NCI-H524 (cell line): ENCODE data around the gene LRRC58.
"Not testable (repeated sequence)": the region's sequence is repeated elsewhere in the genome, so short reads cannot be mapped to it uniquely, and the experiment has no call there.

Experiments used
- DNase-seq, 2 experiments: peaks; one replicate each; lab custom pipeline; 2025; lab: John Stamatoyannopoulos, UW

LRRC58 gene

DNA sequence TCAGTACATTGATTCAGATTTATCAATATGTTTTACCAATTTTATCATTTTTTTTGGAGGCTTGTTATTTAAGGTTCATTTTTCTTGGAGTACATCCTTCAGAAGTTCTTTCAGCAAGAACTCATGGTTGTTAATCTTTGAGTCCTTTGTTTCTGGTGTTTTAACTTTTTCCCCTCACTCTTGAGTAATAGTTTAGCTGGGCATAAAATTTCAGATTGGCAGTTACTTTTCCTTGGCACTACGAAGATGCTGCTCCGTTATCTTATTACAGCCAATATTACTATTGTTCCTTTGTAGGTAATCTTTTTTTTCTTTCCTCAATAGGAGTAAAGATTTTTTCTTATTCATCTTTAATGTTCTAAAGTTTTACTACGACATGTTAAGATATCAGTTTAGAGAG is 9.8 kb downstream of the LRRC58 start:
- no peak for DNase-seq

DNA sequence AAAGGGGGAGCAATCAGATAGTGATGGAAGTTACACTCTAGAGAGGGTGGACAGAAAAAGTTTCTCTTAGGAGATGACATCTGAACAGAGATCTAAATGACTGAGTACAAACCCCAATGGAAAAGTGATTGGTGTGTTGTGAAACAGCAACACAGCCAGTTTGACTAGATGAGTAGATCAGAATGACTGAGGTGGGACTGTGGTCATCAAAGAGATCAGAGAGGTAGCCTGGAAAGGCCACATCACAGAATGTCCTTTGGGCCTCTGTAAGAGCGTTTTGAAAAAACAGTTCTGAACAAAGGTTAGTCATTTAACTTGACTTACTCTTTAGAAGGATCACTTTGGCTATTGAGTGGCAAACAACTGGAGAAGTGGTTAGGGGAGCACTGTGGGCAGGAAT is 10.6 kb downstream of the LRRC58 start:
- DNase-seq, result no peak

DNA sequence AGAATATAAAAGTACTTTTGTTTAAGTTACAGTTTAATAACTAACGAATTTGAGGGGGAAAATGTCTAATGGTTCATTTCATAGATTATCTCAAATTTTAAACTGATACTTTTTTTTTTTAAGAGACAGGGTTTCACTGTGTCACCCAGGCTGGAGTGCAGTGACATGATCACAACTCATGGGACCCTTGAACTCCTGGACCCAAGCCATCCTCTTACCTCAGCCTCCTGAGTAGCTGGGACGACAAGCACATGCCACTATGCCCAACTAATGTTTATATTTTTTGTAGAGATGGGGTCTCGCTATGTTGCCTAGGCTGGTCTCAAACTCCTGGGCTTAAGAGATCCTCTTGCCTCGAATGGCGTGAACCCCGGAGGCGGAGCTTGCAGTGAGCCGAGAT is 16.5 kb downstream of the LRRC58 start:
- DNase-seq, result no peak

DNA sequence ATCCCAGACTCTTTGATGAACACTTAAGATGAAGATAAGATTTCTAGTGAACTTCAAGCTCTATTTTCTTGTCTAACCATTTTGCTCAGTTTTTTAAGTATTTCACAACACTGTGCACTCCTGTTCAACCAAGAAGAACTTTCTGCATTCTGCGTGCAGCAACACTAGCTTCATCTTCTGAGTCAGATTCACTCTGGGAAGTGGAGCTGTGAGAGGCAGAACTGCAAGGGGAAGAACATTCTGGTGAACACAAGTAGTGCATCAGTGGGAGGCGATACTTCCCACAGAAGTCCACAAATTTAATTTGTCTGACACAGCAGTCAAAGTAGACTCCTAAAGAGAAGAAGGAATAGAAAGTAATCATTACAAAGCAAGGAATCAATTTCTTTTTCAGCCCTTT is 18.1 kb downstream of the LRRC58 start:
- no peak for DNase-seq

DNA sequence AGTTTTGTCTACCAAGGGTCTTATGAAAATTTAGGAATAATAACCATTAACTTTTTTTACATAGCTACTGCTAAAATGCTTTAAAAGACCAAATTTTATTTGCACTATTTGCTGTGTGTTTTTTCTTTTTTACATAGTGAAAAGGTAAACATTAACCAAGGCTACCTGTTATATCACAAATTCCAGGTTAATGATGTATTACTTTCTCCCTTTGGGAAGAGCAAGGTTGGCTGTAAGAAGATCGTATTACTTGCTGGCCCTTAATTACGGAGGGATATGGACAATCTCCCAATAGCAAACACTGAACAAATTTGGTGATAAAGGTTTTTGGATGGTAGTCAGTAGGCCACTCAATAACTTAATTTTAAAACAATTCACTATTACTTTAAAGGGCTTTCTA is 22.4 kb downstream of the LRRC58 start:
- DNase-seq, result no peak

DNA sequence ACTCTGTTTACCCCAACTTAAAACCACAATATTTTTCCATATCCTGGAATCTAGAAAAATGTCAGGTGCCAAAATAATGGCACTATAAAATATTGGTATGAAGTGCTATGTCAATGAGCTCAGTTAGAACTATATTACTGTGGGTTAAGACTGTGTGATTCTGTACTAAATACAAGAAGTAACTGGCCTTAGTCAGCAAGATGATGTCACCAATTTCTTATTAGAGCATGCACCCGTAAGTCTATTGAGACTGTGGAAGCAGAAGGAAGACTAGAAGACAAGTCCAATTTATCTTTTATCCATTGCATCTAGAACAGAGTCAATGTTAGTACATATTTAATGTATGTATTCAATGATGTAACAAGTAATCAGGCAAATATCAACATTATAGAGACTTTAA is 25.0 kb downstream of the LRRC58 start:
- DNase-seq, result no peak

DNA sequence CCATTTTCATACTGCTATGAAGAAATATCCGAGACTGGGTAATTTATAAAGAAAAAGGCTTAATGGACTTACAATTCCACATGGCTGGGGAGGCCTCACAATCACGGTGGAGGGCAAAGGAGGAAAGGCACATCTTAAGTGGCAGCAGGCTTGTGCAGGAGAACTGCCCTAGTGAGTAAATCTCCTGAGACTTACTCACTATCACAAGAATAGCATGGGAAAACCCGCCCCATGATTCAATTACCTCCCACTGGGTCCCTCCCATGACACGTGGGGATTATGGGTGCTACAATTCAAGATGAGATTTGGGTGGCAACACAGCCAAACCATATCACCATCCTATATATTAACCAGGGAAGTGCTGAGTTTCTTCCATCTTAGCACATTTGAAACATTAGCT is 25.4 kb downstream of the LRRC58 start:
- not testable (repeated sequence) for DNase-seq

DNA sequence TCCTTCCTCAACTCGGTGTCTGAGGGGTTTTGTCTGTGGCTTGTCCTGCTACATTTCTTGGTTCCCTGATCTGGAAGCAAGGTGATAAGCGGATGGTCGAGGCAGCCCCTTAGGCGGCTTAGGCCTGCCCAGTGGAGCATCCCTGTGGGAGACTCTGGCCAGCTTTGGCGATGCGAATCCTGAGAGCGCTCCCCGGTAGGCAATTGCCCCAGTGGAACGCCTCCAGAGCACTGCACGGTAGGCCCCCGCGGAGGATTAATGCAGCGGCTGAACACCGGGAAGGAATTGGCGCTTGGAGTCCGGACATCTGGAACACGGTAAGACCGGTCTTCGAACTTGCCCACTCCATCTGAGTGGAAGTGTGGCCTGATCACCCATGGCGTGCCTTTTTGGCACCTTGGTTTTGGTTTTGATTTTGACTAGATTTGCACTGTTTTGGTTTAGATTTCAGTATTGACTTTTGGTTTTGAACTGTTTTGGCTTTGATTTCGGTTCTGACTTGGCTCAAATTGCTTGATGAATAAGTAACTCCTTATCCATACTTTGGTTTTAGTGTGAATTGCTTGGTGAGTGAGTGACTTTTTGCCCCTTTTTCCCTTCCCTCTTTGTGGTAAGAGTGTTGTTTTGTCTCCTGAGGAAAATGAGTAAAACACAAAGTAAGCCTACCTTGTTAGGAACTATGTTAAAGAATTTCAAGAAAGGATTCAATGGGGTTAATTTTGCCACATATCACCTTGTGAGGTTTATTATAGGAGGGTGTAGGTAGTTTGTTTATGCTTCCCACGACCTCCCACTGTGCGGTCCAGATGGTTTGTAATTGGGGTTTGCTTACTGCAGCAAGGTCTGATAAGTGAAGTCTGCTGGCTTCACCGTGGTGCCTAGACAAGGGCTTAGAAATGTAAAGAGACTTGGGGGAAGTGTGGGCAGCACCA is 37.0 kb downstream of the LRRC58 start:
- DNase-seq, result no peak

DNA sequence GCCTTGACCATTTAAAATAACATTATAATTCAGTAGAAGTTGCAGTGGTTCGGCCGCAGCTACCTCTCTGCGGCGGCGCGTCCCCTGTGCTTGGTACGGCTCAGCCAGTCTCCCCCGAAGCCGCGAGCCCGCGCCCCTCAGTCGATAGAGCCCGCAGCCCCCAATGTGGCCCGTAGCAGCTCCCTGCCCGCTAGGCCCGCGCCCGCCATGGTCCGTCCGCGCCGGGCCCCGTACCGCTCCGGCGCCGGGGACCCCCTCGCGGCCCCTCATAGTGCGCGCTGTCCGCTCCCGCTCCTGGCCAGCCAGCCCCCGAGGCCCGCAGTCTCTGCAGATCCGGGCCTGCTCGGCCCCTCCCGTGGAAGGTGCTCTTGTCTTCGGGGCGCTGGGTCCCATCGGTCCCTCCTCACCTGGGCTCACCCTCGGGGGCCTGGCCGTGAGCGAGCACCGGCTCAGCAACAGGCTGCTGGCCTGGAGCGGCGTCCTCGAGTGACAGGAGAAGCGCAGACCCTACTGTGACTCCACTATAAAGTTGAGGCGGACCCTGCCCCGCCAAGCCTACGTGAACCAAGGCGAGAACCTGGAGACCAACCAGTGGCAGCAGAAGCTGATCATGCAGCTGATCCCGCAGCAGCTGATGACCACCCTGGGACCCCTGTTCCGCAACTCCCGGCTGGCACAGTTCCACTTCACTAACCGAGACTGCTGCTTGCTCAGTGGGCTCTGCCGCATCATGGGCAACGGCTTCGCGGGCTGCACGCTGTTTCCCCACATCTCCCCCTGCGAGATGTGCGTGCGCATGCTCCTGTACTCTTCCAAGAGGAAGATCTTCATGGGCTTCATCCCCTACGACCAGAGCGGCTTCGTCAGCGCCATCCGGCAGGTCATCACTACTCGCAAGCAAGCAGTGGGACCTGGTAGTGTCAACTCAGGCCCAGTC is 42.4 kb downstream of the LRRC58 start:
- no peak for DNase-seq

DNA sequence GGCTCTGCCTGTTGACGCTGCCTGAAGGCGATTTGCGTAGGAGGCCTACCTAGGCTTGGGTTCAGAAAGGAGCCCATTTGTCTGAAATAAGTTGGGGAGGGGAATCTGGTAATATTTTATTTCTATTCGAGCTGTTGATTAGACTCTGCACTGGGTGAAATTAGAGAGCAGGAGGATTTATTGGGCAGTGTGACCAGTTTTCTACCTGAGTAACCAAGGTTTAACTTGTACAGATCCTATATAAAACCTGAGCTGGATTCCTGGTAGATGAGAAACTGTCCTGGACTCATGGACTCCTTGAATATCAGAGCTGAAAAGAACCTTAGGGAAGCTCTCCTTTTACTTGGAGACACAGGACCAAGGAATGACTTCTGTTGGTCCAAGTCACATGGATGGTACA is 44.5 kb downstream of the LRRC58 start:
- DNase-seq, result no peak

DNA sequence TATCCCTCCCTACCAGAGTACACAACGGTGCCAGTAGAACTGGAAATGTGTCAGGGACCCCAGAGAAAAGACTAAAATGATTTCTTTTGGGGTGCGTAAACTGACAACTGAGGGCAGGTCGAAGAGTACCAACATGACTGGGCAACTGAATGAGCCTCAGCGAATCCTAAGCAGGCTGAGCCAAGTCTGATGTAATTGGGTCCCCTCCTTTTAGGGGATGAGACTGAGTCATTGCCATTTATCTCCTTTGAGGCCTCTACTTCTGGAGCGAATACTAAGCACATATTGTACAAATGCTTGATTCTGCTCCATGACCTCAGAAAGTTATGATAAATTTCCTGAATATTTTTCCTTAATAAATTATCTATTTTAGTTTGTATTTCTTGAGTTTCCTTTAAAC is 46.8 kb downstream of the LRRC58 start:
- DNase-seq, result no peak

DNA sequence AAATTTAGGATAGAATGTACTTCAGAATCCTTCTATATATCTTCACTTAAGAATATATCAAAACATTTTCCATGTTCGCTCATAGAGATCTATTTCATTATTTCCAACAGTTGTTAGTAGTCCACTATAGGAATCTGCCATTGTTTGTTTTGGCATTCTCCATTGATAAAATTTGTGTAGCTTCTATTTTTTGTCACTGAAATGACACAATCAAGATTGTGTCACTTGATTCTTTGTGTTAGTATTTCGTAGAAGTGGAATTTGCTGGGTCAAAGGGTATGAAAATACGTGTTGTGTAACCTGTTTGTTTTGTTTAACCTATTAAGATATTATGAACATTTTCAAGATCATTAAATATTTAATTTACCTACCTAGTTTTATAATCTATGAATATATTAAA is 48.2 kb downstream of the LRRC58 start:
- no peak for DNase-seq

DNA sequence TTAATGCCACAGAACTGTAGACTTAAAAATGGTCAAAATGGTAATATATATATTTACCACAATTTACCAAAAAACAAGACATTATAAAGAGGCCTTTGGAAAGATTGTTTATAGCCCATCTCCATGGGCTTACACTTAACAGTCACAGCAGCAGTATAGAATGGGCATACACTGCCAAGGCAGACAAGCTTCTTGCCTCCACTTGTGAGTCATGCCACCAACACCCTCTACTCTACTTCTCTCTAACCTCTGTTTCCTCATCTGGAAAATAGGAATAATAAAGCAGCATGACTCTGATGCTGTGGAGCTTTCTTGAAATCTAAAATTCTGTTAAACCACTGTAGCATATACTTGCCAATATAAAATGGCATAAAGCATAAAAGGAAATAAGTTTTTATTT is 49.8 kb downstream of the LRRC58 start:
- DNase-seq, result no peak

DNA sequence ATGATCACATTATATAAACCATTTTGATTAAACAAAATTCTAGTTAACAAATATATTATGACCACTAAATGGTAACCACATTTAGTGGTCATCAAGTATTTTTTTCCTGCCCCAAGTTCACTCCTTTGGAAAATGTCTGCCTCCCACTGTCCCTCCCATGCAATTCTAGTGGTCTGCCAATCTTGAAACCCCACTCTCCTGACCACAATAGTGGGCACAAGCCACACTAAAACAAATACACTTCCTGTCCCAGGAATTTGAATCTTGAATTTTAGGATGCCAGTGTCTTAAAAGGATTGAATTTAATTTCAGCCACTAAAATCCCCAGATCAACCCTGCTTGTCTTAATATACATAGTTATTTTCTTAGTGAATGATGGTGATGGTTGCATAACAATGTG is 50.2 kb downstream of the LRRC58 start:
- no peak for DNase-seq

DNA sequence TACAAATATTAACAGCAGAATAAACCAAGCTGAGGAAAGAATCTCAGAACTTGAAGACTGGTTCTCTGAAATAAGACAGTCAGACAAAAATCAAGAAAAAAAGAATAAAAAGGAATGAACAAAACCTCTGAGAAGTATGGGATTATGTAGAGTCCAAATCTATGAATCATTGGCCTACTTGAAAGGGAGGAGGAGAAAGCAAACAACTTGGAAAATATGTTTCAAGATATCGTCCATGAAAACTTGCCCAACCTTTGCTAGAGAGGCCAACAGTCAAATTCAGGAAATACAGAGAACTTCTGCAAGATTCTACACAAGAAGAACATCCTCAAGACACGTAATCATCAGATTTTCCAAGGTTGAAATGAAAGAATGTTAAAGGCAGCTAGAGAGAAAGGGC is 57.6 kb downstream of the LRRC58 start:
- DNase-seq, result not testable (repeated sequence)

DNA sequence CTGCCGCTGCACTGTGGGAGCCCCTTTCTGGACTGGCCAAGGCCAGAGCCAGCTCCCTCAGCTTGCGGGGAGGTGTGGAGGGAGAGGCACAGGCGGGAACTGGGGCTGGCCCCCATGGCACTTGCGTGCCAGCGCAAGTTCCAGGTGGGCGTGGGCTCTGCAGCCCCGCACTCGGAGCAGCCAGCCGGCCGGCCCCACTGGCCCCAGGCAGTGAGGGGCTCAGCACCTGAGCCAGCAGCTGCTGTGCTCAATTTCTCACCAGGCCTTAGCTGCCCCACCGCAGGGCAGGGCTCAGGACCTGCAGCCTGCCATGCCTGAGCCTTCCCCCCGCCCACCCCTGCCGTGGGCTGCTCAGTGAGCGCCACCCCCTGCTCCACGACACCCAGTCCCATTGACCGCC is 59.5 kb downstream of the LRRC58 start:
- no peak for DNase-seq

DNA sequence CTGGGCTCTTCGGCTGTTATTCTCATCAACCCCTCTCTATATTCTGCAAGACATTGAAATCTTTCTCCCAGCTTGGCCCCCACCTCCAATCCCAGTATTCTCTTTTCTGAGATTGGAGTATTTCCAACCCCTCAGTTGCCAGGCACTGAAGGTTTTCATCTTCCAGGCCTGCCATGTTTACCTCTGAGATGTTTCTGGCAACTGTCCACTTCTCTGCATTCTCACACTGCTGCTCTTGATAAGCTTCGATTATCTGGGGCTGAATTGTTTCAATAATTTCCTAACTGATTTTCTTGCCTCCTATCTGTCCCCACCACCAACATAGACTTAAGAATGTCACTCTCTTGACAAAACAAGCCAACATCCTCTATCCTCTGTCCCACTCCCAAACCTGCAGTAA is 62.7 kb downstream of the LRRC58 start:
- no peak for DNase-seq

DNA sequence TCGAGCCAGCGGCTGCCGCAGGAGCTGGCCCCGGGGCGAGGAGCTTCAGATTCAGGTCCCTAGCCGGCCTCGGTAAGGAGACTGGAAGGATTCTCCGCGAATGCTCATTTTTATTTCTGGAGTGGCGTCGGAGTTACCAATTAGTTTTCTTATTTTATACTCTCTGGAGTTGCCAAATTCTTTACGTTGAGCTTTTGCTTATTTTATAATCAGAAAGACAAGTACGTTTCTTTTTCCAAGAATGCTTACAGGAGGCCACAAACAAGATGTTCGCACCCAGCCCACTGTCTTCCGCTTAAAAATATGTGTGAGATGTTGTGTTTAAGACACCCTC is 63.7 kb downstream of the LRRC58 start:
- DNase-seq, result no peak

DNA sequence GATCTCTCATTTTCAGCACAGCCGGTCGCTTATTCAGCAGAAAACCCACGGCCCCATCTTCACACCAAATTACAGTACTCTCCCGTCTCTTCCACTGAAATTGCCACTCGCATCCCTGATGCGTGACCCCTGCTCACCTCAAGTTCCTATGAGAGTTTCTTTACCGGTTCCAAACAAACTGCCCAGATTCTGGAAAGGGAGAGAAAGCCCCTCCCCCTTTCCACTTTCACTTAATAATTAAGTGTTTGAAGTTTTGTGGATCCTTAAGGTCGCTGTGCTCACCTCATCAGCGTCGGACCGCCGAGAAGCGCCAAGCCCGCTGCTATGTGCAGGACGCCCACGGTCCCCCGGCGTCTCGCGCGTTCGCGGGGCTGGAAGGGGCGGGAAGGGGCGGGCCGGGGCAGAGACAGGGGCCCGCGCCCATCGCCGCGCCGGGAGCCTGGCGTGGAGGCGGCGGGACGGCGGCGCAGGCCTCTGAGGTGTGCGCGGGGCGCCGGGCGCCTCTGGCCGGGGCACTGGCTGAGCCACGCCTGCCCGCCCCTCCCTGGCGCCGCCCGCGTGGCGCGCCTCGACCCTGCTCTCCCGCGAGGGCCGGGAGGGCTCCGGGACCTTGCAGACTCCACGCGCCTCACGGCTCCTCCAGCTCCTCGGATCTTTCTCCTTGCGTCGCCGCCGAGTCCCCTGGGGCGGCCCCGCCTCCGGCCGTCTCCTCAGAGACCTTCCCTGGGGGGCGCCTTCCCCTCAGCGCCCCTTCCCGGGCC is 64.2 kb downstream of the LRRC58 start, which contains the start of gene GPR156:
Gene GPR156 (minus strand): TSS at position 476 of the 761 bp plus-strand sequence. CDS start 41,124 bp downstream, outside the sequence.
- no peak for DNase-seq

DNA sequence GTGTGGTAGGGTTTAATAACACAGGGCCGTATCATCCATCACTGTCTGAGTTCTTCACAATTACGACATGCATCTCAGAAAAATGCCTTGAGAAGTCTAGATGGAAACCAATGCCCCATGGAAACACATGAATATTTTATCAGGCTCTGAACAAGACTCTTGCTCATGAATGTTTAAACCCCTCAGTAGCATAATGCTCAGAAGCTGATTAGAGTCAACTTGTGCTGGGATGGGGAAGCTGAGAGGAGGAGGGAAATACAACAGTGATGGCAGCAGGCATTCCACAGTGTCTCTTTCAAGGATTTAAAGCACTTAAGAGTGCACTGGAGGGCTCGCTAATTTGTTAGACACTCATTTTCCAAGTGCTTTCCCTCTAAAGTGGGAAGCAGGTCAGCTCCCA is 67.9 kb downstream of the LRRC58 start:
- DNase-seq, result peak; percentile 71 to 86

DNA sequence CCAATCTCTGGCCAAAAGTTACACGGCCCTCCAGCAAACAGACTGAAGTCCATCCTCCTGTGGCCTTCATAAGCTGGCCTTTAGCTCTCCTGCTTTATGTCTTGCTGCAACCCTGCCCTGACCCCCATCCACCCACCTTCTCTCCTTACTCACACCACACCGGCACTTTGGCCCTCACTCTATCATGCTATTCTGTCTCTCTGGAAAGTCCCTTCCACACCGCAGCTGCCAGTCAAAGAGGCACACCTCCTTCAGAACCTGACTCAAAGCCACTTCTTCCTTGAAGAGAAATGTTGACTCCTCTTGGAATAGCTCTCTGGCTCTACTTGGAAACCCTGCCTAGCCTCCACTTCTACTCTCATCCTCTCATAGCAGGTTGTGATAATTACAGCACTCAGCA is 68.6 kb downstream of the LRRC58 start:
- no peak for DNase-seq

DNA sequence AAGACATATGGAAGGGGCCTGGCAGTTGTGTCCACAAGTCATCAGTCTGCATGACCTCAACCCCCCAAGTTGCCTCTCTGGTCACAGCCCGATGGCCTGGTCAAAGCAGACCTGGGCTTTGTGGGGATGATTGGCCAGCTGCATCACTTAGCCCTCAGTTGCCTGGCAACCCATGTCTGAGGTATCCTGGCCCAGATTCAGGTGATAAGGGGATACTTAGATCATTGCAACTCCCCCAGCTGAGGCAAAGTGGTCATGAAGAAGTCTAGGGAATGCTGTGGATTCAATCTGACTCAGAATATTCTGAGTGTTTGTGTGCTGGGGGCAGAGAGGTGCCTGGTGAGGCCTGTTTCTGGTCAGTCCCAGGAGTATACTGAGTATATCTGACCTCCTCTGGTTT is 69.1 kb downstream of the LRRC58 start:
- no peak for DNase-seq
